ENCODE data around the gene ABCA9. TPM values are rescaled to one million over a fixed set of nuclear protein-coding genes. Genes with fewer than 3 reads are reported as not detected.
"Not testable (repeated sequence)": the region's sequence is repeated elsewhere in the genome, so short reads cannot be mapped to it uniquely, and the experiment has no call there.

The ABCA9 gene
- total RNA-seq, 1 experiment from 2014 or later = not detected

DNA sequence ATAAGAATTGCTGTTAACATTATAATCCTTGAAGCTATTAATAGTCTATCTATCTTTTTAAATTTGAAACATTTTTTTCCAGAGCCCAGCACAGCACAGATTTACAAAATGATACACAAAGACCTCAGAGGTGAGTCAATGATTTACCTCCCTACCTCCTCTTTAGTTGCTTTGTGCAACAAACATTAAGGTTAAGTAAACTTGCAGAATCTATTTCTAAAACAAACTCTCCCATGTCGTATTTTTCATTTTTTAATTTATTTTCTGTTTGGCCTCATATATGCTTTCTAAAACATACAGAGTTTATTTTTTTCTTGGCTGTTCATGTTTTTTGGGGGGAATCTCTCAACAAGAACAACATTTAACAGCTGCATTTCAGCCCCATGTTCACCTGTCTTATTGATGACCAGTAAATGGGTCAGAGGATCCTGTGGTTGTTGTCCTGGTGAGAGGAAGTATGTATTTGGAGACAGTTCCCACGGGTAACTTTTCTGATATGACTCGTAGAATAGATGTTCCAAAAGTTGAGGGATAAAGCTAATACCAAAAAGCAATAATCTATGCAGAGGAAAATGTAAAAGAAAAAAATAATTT, 42.6 kb downstream of the ABCA9 start:
- DNase-seq = no peak
- no peaks in the 10 kb centered on the region for H3K4me1 Mint-ChIP-seq (ENCODE audit: low read depth, unreplicated experiment)
- TF ChIP-seq, protein P1, sequence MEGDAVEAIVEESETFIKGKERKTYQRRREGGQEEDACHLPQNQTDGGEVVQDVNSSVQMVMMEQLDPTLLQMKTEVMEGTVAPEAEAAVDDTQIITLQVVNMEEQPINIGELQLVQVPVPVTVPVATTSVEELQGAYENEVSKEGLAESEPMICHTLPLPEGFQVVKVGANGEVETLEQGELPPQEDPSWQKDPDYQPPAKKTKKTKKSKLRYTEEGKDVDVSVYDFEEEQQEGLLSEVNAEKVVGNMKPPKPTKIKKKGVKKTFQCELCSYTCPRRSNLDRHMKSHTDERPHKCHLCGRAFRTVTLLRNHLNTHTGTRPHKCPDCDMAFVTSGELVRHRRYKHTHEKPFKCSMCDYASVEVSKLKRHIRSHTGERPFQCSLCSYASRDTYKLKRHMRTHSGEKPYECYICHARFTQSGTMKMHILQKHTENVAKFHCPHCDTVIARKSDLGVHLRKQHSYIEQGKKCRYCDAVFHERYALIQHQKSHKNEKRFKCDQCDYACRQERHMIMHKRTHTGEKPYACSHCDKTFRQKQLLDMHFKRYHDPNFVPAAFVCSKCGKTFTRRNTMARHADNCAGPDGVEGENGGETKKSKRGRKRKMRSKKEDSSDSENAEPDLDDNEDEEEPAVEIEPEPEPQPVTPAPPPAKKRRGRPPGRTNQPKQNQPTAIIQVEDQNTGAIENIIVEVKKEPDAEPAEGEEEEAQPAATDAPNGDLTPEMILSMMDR (IDR thresholded peaks at IDR 0.05; ENCODE audit: unreplicated experiment) = no peak
- intact Hi-C loops (cut with micrococcal nuclease; ENCODE audit: unreplicated experiment) = no loop called here
- no TSS peak for BruUV-seq (replicated peaks)
- no peaks in the 10 kb centered on the region for H3K36me3 Mint-ChIP-seq (ENCODE audit: insufficient read depth, unreplicated experiment)
- no peaks in the 10 kb centered on the region for H3K27me3 Mint-ChIP-seq (ENCODE audit: unreplicated experiment)
- no peak overlapping the region for H3K4me3 Mint-ChIP-seq (ENCODE audit: low read depth, unreplicated experiment)
- H3K9me3 Mint-ChIP-seq (ENCODE audit: low read depth, unreplicated experiment) = no peaks in the 10 kb centered on the region
- H3K27ac Mint-ChIP-seq (ENCODE audit: unreplicated experiment) = no peak overlapping the region
- CTCF ChIA-PET = no interaction called here

DNA sequence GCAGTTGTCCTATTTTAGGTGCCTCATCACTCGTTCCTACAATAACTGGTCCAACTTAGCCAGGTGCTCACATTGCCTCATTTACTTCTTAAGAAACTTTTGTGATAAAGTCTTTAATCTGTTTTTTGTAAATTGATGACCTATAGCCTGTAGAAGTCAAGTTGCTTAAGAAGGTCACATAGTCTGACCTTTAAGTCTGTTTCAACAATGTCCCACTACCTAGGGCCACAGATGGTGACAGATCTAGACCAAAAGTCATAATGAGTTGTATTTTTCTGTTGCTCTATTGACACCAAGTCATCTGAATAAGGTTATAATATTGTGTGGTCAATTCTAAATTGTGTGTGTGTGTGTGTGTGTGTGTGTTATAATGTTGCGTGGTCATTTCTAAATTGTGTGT, 45.1 kb downstream of the ABCA9 start:
- peaks cover 2% of the 10 kb centered on the region for H3K9me3 Mint-ChIP-seq (ENCODE audit: low read depth, unreplicated experiment)
- no peaks in the 10 kb centered on the region for H3K4me1 Mint-ChIP-seq (ENCODE audit: low read depth, unreplicated experiment)
- no peak overlapping the region for H3K27ac Mint-ChIP-seq (ENCODE audit: unreplicated experiment)
- no TSS peak for BruUV-seq (replicated peaks)
- H3K36me3 Mint-ChIP-seq (ENCODE audit: insufficient read depth, unreplicated experiment) = no peaks in the 10 kb centered on the region
- CTCF ChIA-PET = no interaction called here
- DNase-seq = no peak
- TF ChIP-seq, protein P1 (IDR thresholded peaks at IDR 0.05; ENCODE audit: unreplicated experiment) = no peak
- no peaks in the 10 kb centered on the region for H3K27me3 Mint-ChIP-seq (ENCODE audit: unreplicated experiment)
- no peak overlapping the region for H3K4me3 Mint-ChIP-seq (ENCODE audit: low read depth, unreplicated experiment)
- intact Hi-C loops (cut with micrococcal nuclease; ENCODE audit: unreplicated experiment) = no loop called here

DNA sequence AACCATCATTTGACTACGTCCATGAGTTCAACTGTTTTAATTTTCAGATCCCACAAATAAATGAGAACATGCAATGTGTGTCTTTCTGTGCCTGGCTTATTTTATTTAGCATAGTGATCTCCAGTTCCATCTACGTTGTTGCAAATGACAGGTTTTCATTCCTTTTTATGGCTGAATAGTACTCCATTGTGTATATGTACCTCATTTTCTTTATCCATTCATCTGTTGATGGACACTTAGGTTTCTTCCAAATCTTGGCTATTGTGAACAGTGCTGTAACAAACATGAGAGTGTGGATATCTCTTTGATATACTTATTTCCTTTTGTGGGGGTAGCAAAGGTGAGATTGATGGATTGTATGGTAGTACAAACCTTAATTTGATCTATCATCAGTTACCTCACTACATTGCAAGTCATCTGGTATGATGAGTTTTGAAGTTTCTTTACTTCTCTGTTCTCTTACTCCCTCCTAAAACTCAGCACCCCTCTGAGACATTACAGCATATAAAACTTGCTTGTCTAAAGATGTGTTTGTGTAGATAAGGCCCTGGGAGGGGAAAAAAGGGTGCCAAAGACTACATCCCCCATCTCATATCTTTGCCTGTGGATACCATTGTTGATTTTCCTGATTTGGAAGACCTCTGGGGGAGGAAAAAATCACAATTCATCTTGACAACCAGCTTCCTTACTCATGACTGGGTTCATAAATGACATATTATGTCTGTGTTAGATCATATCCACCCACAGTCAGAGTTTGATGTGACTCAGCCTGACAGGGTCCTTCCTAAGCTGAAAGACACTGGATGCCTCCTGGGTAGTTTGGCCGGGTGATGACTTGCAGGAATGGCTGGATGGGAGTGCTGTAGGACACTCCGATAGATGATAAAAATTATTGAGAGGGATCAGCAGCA, 47.6 kb downstream of the ABCA9 start:
- TF ChIP-seq, protein P1 (IDR thresholded peaks at IDR 0.05; ENCODE audit: unreplicated experiment) = no peak
- peaks cover 2% of the 10 kb centered on the region for H3K9me3 Mint-ChIP-seq (ENCODE audit: low read depth, unreplicated experiment)
- CTCF ChIA-PET = no interaction called here
- no peak for DNase-seq
- no peaks in the 10 kb centered on the region for H3K27me3 Mint-ChIP-seq (ENCODE audit: unreplicated experiment)
- H3K27ac Mint-ChIP-seq (ENCODE audit: unreplicated experiment) = no peak overlapping the region
- no peaks in the 10 kb centered on the region for H3K36me3 Mint-ChIP-seq (ENCODE audit: insufficient read depth, unreplicated experiment)
- no TSS peak for BruUV-seq (replicated peaks)
- intact Hi-C loops (cut with micrococcal nuclease; ENCODE audit: unreplicated experiment) = no loop called here
- H3K4me1 Mint-ChIP-seq (ENCODE audit: low read depth, unreplicated experiment) = no peaks in the 10 kb centered on the region
- no peak overlapping the region for H3K4me3 Mint-ChIP-seq (ENCODE audit: low read depth, unreplicated experiment)

DNA sequence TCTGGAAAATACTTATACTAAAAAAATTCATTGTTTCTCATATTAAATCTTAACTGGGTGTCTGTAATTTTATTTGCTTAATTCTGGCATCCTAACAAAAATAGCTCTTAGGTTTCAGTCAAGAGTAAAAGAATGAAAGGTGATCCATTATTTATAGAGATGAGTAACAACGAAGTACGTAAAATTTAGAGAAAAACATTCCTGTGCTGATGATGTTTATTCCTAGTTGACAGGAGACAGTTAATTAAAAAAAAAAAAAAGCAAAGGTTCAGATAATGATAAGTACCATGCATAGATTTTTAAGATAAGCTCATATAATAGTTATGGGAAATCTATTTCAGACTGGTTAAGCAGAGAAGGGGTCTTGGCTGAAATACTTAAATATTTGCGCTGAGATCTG, 50.8 kb downstream of the ABCA9 start:
- peaks cover 2% of the 10 kb centered on the region for H3K9me3 Mint-ChIP-seq (ENCODE audit: low read depth, unreplicated experiment)
- no TSS peak for BruUV-seq (replicated peaks)
- H3K4me1 Mint-ChIP-seq (ENCODE audit: low read depth, unreplicated experiment) = no peaks in the 10 kb centered on the region
- H3K36me3 Mint-ChIP-seq (ENCODE audit: insufficient read depth, unreplicated experiment) = no peaks in the 10 kb centered on the region
- DNase-seq = no peak
- TF ChIP-seq, protein P1 (IDR thresholded peaks at IDR 0.05; ENCODE audit: unreplicated experiment) = no peak
- intact Hi-C loops (cut with micrococcal nuclease; ENCODE audit: unreplicated experiment) = no loop called here
- H3K27me3 Mint-ChIP-seq (ENCODE audit: unreplicated experiment) = no peaks in the 10 kb centered on the region
- CTCF ChIA-PET = no interaction called here
- H3K27ac Mint-ChIP-seq (ENCODE audit: unreplicated experiment) = no peak overlapping the region
- H3K4me3 Mint-ChIP-seq (ENCODE audit: low read depth, unreplicated experiment) = no peak overlapping the region

- intact Hi-C loops (cut with micrococcal nuclease; ENCODE audit: unreplicated experiment); H3K4me1 Mint-ChIP-seq (ENCODE audit: low read depth, unreplicated experiment); H3K4me3 Mint-ChIP-seq (ENCODE audit: low read depth, unreplicated experiment); CTCF ChIA-PET; DNase-seq; H3K27ac Mint-ChIP-seq (ENCODE audit: unreplicated experiment); H3K36me3 Mint-ChIP-seq (ENCODE audit: insufficient read depth, unreplicated experiment); BruUV-seq (replicated peaks); H3K27me3 Mint-ChIP-seq (ENCODE audit: unreplicated experiment); H3K9me3 Mint-ChIP-seq (ENCODE audit: low read depth, unreplicated experiment): not testable (repeated sequence)
These were observed 56.0 kb downstream of the ABCA9 start for GRCh38 chr17:69004759-69005158.

DNA sequence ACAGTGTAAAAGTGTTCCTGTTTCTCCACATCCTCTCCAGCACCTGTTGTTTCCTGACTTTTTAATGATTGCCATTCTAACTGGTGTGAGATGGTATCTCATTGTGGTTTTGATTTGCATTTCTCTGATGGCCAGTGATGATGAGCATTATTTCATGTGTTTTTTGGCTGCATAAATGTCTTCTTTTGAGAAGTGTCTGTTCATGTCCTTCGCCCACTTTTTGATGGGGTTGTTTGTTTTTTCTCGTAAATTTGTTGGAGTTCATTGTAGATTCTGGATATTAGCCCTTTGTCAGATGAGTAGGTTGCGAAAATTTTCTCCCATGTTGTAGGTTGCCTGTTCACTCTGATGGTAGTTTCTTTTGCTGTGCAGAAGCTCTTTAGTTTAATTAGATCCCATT, 61.0 kb downstream of the ABCA9 start:
- H3K27me3 Mint-ChIP-seq (ENCODE audit: unreplicated experiment); H3K36me3 Mint-ChIP-seq (ENCODE audit: insufficient read depth, unreplicated experiment); H3K9me3 Mint-ChIP-seq (ENCODE audit: low read depth, unreplicated experiment); H3K27ac Mint-ChIP-seq (ENCODE audit: unreplicated experiment); H3K4me1 Mint-ChIP-seq (ENCODE audit: low read depth, unreplicated experiment); H3K4me3 Mint-ChIP-seq (ENCODE audit: low read depth, unreplicated experiment); BruUV-seq (replicated peaks); CTCF ChIA-PET; intact Hi-C loops (cut with micrococcal nuclease; ENCODE audit: unreplicated experiment); DNase-seq: not testable (repeated sequence)
